Kidney (tissue), 14 donors: Measurements from ENCODE around the gene LPAR3. TPM values are rescaled to one million over a fixed set of nuclear protein-coding genes. Genes with fewer than 3 reads are reported as not detected.

ENCODE experiments used
- DNase-seq, 5 donors: peaks; one replicate each; pipeline ENCODE4 v3.0.0-alpha.2; 2013 to 2020
- FAIRE-seq: peaks from 2 replicates; lab custom pipeline; 2012; peaks lifted over from hg19 to GRCh38; lab: Jason Lieb, UNC
- H3K27ac ChIP-seq, 2 donors: one replicate each; pipeline ENCODE4 v1.7.0; 2013; ENCODE audit warnings: low read depth in 2 of 2, low read length in 2 of 2, inconsistent platforms in 1 of 2
- H3K27me3 ChIP-seq: one replicate; pipeline ENCODE4 v1.7.1; 2013; ENCODE audit warnings: low read length, inconsistent platforms; ENCODE audit not compliant: control insufficient read depth, insufficient read depth
- H3K36me3 ChIP-seq, 3 donors: one replicate each; pipeline versions ENCODE4 v1.7.0 to v1.7.1; 2013; ENCODE audit warnings: low read length in 3 of 3, control low read depth in 1 of 3, inconsistent platforms in 1 of 3; ENCODE audit not compliant: insufficient read depth in 3 of 3, control insufficient read depth in 2 of 3
- H3K4me1 ChIP-seq, 3 donors: one replicate each; pipeline versions ENCODE4 v1.7.0 to v1.7.1; 2013; ENCODE audit warnings: low read length in 3 of 3, inconsistent platforms in 1 of 3, low read depth in 1 of 3; ENCODE audit not compliant: control insufficient read depth in 2 of 3, insufficient read depth in 2 of 3
- H3K4me3 ChIP-seq, 3 donors: one replicate each; pipeline versions ENCODE4 v1.7.0 to v1.8.1; 2013; ENCODE audit warnings: low read length in 3 of 3, control low read depth in 1 of 3, inconsistent platforms in 1 of 3
- H3K9ac ChIP-seq, 3 donors: one replicate each; pipeline versions ENCODE4 v1.7.0 to v1.7.1; 2013; ENCODE audit warnings: low read length in 3 of 3, control low read depth in 1 of 3, inconsistent platforms in 1 of 3
- H3K9me3 ChIP-seq, 3 donors: one replicate each; pipeline versions ENCODE4 v1.7.0 to v1.7.1; 2013; ENCODE audit warnings: low read length in 3 of 3, control low read depth in 1 of 3, inconsistent platforms in 1 of 3; ENCODE audit not compliant: control insufficient read depth in 2 of 3, insufficient read depth in 1 of 3
- intact Hi-C: fragments of 100-400 bp; cut with DNase I; formaldehyde crosslinking; loops from one replicate; pipeline ENCODE4 v1.11.1; 2022
- polyA plus RNA-seq: library from polyadenylated mRNA; stranded (reverse); fragments of 350-450 nt; fragmentation: Illumina TruSeq; extraction: RNeasy Lipid Tissue Mini Kit (QIAGEN cat#74804); gene quantifications from one replicate; pipeline ENCODE4 v1.2.3, GENCODE V29; 2014; ENCODE audit warnings: low read depth, low replicate concordance; ENCODE audit not compliant: insufficient read depth
- total RNA-seq: library from RNA; stranded (reverse); fragmentation: NEBNext Ultra II Directional; extraction: Animal tissue kit (Norgen Biotek cat#: 25700); gene quantifications from one replicate; pipeline ENCODE4 v1.2.1, GENCODE V29; 2021
- TF ChIP-seq, protein P1 (sequence below): IDR thresholded peaks from 3 replicates; pipeline ENCODE4 v1.5.1; 2012; ENCODE audit warnings: mild to moderate bottlenecking, moderate library complexity, borderline replicate concordance; ENCODE audit not compliant: insufficient read depth; ENCODE audit errors: extremely low read depth
- donor health status: control.
- donor health status: control.
- donor health status: control.
- donor health status: control.
- donor health status: control.
- donor health status: DM: yes; HTN: yes; CAD: no.
- donor health status: Normal renal cell carcinoma (clear cell type).

Gene LPAR3
- total and polyA plus RNA-seq, 2 donors from 2014 or later, result 0.22 TPM; not detected in 1

- no peak overlapping the region for H3K27ac ChIP-seq
- TF ChIP-seq, protein P1, sequence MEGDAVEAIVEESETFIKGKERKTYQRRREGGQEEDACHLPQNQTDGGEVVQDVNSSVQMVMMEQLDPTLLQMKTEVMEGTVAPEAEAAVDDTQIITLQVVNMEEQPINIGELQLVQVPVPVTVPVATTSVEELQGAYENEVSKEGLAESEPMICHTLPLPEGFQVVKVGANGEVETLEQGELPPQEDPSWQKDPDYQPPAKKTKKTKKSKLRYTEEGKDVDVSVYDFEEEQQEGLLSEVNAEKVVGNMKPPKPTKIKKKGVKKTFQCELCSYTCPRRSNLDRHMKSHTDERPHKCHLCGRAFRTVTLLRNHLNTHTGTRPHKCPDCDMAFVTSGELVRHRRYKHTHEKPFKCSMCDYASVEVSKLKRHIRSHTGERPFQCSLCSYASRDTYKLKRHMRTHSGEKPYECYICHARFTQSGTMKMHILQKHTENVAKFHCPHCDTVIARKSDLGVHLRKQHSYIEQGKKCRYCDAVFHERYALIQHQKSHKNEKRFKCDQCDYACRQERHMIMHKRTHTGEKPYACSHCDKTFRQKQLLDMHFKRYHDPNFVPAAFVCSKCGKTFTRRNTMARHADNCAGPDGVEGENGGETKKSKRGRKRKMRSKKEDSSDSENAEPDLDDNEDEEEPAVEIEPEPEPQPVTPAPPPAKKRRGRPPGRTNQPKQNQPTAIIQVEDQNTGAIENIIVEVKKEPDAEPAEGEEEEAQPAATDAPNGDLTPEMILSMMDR, result no peak
- H3K36me3 ChIP-seq, result no peaks in the 10 kb centered on the region
- no peaks in the 10 kb centered on the region for H3K9me3 ChIP-seq
- FAIRE-seq (no peak), DNase-seq (no peak)
- H3K4me1 ChIP-seq, result no peaks in the 10 kb centered on the region
- H3K9ac ChIP-seq, result no peak overlapping the region
- H3K4me3 ChIP-seq, result no peak overlapping the region
- H3K27me3 ChIP-seq, result no peaks in the 10 kb centered on the region
- intact Hi-C loops, result no loop called here
Observed at GRCh38 chr1:84771895-84772294, 121.1 kb downstream of the LPAR3 start.

GRCh38 chr1:84770481-84770880, 122.5 kb downstream of the LPAR3 start:
- H3K9me3 ChIP-seq, result no peaks in the 10 kb centered on the region
- H3K9ac ChIP-seq, result no peak overlapping the region
- H3K4me1 ChIP-seq, result no peaks in the 10 kb centered on the region
- DNase-seq (no peak), FAIRE-seq (no peak)
- H3K4me3 ChIP-seq, result no peak overlapping the region
- H3K27me3 ChIP-seq, result no peaks in the 10 kb centered on the region
- TF ChIP-seq, protein P1, result no peak
- intact Hi-C loops, result no loop called here
- no peak overlapping the region for H3K27ac ChIP-seq
- no peaks in the 10 kb centered on the region for H3K36me3 ChIP-seq

DNA sequence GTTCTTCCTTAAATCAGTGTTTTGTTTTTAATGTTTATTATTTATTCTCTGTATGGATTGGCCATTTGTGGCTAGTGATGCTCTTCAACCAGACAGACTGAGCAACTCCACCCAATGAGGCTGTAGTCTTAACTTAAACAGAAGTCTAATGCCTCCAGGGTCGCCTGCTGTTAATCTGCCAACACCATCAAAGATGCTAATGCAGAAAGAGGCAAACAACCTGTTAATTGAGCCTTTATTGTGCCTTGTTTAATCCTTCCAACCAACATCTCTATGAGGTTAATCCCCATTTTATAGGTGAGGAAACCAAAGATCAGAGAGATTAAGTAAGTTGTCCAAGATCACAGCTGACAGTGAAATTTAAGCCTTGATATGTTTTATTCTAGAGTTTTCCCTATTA, 123.4 kb downstream of the LPAR3 start:
- intact Hi-C loops, result no loop called here
- FAIRE-seq (no peak), DNase-seq (no peak)
- no peak overlapping the region for H3K9ac ChIP-seq
- TF ChIP-seq, protein P1, result no peak
- H3K4me1 ChIP-seq, result no peaks in the 10 kb centered on the region
- H3K27ac ChIP-seq, result no peak overlapping the region
- no peaks in the 10 kb centered on the region for H3K9me3 ChIP-seq
- no peaks in the 10 kb centered on the region for H3K36me3 ChIP-seq
- no peaks in the 10 kb centered on the region for H3K27me3 ChIP-seq
- H3K4me3 ChIP-seq, result no peak overlapping the region

DNA sequence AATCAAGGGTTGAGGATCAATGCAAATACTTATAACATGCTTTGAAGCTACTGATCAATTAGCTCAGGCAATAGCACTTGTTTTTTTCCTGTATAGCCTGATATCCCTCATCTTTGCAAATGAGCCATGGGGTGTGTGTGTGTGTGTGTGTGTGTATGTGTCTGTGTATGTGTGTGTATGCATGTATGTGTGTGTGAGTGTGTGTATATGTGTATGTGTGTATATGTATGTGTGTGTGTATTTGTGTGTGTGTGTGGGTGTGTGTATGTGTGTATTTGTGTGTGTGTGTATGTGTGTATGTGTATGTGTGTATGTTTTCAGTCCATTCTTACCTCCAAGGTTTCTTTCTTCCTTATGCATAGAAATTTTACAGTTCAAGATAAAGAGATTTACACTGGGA, 124.4 kb downstream of the LPAR3 start:
- FAIRE-seq, result no peak
- intact Hi-C loops, result no loop called here
- Histone ChIP-seq H3K9ac (no peak overlapping the region), H3K9me3 (no peaks in the 10 kb centered on the region), H3K4me3 (no peak overlapping the region), H3K36me3 (no peaks in the 10 kb centered on the region), H3K27ac (no peak overlapping the region), H3K27me3 (no peaks in the 10 kb centered on the region), H3K4me1 (no peaks in the 10 kb centered on the region)
- TF ChIP-seq, protein P1, result no peak
- no peak for DNase-seq
